GM08714 (cell line): ENCODE data around the gene MPV17L2.
"Not testable (repeated sequence)": the region's sequence is repeated elsewhere in the genome, so short reads cannot be mapped to it uniquely, and the experiment has no call there.

Source experiments
- H3K4me3 ChIP-seq: fragments of 200-500 bp; sonication (Bioruptor generic); 2 replicates; pipeline ENCODE4 v1.5.1; 2014; ENCODE audit warnings: mild to moderate bottlenecking, low read length, inconsistent platforms
- ZNF274 ChIP-seq: IDR thresholded peaks from 2 replicates; pipeline ENCODE4 v1.6.1; 2012; ENCODE audit warnings: mild to moderate bottlenecking, low read depth, low read length

MPV17L2 gene

DNA sequence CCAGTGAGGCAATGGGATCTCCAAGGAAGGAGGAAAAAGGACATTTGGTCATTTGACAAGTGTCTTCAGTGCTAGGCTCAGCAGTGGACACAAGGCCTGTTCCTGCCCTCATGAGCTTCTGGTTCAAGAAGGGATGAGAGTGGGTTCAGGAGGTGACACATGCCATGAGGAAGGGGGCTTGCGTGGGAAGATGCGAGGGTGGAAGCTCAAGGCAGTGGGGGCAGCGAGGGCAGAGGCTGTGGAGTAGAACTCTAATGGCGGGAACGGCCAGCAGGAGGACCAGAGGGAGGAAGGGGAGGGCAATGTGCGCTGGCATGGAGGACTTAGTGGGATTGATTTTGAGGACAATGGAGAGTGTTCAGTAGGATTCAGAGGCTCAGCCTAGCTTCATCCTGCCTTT is 36.8 kb upstream of the MPV17L2 start:
- TF ChIP-seq ZNF274 = no peak

DNA sequence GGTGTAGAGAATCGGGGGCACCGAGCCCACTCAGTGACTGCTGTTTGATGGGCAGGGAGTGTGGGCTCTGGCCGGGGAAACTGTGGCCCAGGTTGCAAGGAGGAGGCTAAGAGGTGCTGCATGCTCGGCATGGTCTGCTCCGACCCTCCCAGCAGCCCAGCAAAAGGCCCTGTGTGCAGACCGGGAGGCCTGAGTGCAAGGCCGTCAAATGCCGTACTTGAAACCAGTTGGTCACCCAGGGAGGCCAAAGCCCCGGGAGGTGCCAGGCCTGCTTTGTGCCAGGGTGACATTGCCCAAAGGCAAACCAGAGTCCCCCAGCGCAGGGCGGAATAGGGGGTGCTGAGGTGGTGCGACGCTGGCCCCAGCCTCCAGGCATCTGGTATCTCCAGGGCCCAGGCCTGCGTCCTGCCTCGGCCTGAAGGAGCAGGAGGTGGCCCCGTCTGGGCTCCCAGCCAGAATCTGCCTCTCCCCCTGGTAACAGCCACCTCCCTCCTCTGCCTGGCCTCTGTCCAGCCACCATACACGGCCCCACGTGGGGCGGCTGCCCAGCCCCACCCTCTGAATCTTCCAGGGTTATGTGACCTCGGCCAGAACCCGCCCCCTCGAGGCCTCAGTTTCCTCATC is 36.1 kb upstream of the MPV17L2 start:
- H3K4me3 ChIP-seq = no peak overlapping the region
- TF ChIP-seq ZNF274 = no peak

More for the DNA sequence above, 36.8 kb upstream of the MPV17L2 start:
- no peak overlapping the region for H3K4me3 ChIP-seq

GRCh38 chr19:18157465-18158063 is 35.5 kb upstream of the MPV17L2 start:
- no peak overlapping the region for H3K4me3 ChIP-seq
- no peak for TF ChIP-seq ZNF274

GRCh38 chr19:18158467-18158866 is 34.6 kb upstream of the MPV17L2 start:
- TF ChIP-seq ZNF274 = no peak
- H3K4me3 ChIP-seq = no peak overlapping the region

- not testable (repeated sequence) for H3K4me3 ChIP-seq
Observed at GRCh38 chr19:18159059-18159616, 33.9 kb upstream of the MPV17L2 start.

DNA sequence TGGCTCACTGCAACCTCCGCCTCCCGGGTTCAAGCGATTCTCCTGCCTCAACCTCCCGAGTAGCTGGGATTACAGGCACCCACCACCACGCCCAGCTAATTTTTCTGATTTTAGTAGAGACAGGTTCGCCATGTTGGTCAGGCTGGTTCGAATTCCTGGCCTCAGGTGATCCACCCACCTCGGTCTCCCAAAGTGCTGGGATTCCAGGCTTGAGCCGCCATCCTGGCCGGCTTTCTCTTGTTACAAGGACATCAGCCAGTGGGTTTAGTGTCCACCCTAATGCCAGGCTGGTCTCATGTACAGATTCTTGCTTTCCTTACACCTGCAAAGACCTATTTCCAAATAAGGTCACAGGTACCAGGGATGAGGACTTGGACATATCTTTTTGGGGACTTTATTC is 33.2 kb upstream of the MPV17L2 start:
- H3K4me3 ChIP-seq = no peak overlapping the region

GRCh38 chr19:18160493-18160970 is 32.5 kb upstream of the MPV17L2 start:
- H3K4me3 ChIP-seq = peak overlapping the region; percentile 22; the same call in 1 of the 2 replicates
- TF ChIP-seq ZNF274 = no peak

More for the DNA sequence above, 33.2 kb upstream of the MPV17L2 start:
- no peak for TF ChIP-seq ZNF274

DNA sequence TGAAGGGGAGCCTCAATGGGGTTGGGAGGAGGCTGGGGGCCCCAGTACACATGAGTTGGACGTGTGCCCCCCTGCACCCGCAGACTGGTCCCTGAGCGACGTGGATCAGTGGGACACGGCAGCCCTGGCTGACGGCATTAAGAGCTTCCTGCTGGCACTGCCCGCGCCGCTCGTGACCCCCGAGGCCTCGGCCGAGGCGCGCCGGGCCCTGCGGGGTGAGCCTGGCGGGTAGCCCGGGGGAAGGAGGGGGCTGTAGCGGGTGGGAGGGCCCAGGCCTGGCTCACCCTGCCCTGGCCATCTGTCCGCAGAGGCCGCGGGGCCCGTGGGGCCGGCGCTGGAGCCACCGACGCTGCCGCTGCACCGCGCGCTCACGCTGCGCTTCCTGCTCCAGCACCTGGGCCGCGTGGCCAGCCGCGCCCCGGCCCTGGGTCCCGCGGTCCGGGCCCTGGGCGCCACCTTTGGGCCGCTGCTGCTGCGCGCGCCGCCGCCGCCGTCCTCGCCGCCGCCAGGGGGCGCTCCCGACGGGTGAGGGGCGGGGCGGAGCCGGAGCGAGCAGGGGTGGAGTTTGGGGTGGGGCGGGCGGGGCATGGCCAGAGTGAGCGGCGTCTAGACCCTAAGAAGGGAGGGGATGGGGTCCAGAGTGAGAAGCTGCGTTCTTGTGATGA is 31.9 kb upstream of the MPV17L2 start:
- H3K4me3 ChIP-seq = peak overlapping the region; percentile 22; the same call in 1 of the 2 replicates
- no peak for TF ChIP-seq ZNF274

- no peak overlapping the region for H3K4me3 ChIP-seq
Observed at GRCh38 chr19:18161636-18162002, 31.4 kb upstream of the MPV17L2 start.

DNA sequence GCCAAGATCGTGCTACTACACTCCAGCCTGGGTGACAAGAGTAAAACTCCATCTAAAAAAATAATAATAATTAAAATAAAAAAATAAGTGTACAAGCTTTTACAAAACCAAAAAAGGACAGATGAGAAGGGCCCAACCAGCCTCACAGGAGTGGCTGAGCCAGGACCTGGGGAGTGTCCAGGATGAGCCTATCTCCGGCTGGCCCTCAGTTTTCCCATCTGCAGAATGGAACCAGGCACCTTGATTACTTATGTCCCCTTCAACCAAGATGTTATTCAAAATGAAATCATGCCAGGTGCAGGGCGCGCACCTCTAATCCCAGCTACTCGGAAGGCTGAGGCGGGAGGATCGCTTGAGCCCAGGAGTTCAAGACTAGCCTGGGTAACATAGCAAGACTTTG is 28.9 kb upstream of the MPV17L2 start:
- no peak for TF ChIP-seq ZNF274
- H3K4me3 ChIP-seq = no peak overlapping the region

More at GRCh38 chr19:18161636-18162002, 31.4 kb upstream of the MPV17L2 start:
- TF ChIP-seq ZNF274 = no peak

- no peak for TF ChIP-seq ZNF274
- H3K4me3 ChIP-seq = no peak overlapping the region
Observed at GRCh38 chr19:18165794-18166544, 27.0 kb upstream of the MPV17L2 start.

DNA sequence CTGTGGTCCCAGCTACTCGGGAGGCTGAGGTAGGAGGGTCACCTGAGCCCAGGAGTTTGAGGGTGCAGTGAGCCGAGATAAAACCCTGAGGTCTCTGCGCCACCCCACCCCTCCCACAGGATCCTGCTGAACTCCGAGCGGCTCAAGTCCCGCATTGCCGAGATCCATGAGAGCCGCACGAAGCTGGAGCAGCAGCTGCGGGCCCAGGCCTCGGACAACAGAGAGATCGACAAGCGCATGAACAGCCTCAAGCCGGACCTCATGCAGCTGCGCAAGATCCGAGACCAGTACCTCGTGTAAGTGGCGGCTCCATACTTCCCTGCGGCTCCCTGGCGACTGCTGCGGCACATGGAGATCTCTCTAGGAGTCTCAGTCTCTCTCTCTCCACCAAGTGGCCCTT is 26.0 kb upstream of the MPV17L2 start:
- H3K4me3 ChIP-seq = no peak overlapping the region
- TF ChIP-seq ZNF274 = no peak

GRCh38 chr19:18167975-18168645 is 24.9 kb upstream of the MPV17L2 start:
- H3K4me3 ChIP-seq = no peak overlapping the region
- no peak for TF ChIP-seq ZNF274
